PC-9 (cell line): ENCODE results near the gene LRRC28.

Source experiments
- CTCF ChIP-seq: fragments of 200-600 bp; sonication (generic); conservative IDR thresholded peaks from 2 replicates; pipeline ENCODE4 v1.6.1; 2017; ENCODE audit warnings: mixed run types, antibody characterized with exemption, mild to moderate bottlenecking, moderate library complexity
- EZH2 ChIP-seq: fragments of 200-600 bp; sonication (generic); IDR thresholded peaks from 2 replicates; pipeline ENCODE4 v1.8.0; 2017; ENCODE audit warnings: antibody characterized with exemption, low read depth

DNA sequence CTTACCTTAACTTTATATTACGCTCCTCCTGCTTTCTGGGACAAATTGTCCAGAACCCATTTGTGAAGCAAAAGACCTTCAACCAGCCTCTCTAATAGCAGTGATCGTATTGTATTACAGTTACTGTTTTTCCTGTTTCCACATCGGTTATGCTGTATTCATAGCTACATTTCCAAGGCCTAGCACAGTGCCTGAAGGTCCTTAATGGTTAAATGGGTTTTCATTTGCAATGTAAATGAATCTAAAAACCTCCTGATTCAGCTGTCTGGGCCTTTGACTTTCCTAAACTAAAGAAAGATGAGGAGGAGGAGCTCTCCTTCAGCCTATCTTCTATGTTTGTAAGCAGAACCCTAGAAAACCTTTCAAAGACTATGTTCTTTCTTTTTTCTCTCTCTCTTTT lies 99.1 kb downstream of the LRRC28 start:
- TF ChIP-seq CTCF: no peak
- TF ChIP-seq EZH2: no peak
